GM18505 (cell line): ENCODE measurements around the gene IAPP.
"Not testable (repeated sequence)": the region's sequence is repeated elsewhere in the genome, so short reads cannot be mapped to it uniquely, and the experiment has no call there.

Experiments used
- ATAC-seq: cut with Tn5 transposase; IDR thresholded peaks from one replicate; pipeline ENCODE4 v1.9.1; 2021; ENCODE audit not compliant: unreplicated experiment
- POLR2A ChIP-seq: IDR thresholded peaks from 4 replicates; pipeline ENCODE4 v1.6.1; 2011; ENCODE audit warnings: borderline replicate concordance; ENCODE audit not compliant: insufficient read depth, insufficient read length; ENCODE audit errors: extremely low read depth

Gene IAPP

GRCh38 chr12:21413369-21414277 is 40.9 kb downstream of the IAPP start:
- no peak for ATAC-seq
- no peak for TF ChIP-seq POLR2A

DNA sequence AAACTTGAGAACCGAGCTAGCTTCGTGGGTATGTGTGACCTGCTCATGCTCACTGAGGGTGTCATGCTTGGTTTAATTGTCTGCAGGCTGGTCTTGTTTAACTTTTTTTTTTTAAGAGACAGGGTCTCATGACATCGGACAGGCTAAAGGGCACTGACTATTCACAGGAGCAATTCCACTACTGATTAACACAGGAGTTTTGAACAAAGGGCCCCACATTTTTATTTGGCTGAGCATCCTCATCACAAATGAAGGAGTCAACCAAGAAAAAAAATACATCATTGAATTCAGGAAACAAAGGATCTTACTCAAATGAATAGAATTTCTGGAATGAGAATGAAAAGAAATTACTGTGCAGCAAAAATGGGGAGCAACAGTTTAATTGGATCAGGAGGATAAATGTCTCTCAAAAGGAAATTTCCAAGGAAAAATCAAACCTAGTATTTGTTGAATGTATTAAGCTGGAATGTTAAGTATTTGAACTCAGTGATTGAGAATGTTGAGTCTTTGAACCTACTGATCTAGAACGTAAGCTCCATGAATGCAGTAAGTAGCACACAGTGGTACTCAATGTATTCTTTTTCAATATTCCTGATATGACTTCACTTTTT is 43.9 kb downstream of the IAPP start:
- no peak for TF ChIP-seq POLR2A
- ATAC-seq, result no peak

GRCh38 chr12:21418398-21418797 is 45.7 kb downstream of the IAPP start:
- ATAC-seq, result not testable (repeated sequence)

GRCh38 chr12:21419009-21419699 is 46.5 kb downstream of the IAPP start:
- ATAC-seq, result not testable (repeated sequence)

DNA sequence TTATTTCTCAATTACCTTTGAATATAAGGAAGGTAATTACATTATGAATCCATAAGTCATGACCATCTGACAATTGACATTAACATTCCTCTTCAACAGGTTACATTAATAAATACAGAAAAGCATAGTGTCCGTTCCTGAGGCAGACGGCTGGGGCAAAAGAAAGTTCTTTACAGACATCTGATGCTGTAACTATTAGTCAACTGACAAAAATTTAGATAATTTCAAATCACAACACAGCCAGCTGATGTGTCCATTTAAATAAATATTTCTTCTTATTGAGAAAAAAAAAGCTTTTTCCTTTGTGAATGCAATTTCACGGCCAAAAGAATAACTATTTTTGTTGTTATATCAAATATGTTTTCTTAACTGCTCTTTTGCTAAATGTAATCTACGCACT is 55.5 kb downstream of the IAPP start:
- ATAC-seq, result no peak
- no peak for TF ChIP-seq POLR2A
